Measurements from ENCODE around the gene ATP6V1A.

DNA sequence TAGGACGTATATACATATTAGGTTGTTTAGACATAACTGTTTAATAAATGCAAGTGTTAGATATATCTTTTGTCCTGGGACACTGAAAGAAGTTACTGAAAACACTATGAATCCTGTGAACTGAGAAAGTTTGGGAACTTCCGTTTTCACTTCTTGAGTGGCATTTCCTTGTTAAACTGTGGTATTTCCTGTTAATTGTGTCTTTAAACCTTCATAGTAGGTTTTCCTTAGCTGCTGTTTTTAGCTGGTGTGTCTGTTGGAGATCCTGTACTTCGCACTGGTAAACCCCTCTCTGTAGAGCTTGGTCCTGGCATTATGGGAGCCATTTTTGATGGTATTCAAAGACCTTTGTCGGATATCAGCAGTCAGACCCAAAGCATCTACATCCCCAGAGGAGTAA, 37.1 kb downstream of the ATP6V1A start:
- no peak for TF ChIP-seq POLR2AphosphoS5 (IDR thresholded peaks at IDR 0.05; ENCODE audit: low read depth, low read length)
- no peak for TF ChIP-seq TAF1 (IDR thresholded peaks at IDR 0.05; ENCODE audit: low read depth, low read length)
